IMR-90 (cell line): ENCODE results near the gene MICAL2. TPM values are rescaled to one million over a fixed set of nuclear protein-coding genes. Genes with fewer than 3 reads are reported as not detected.
A peak's percentile ranks its signal among the peaks of the same experiment; 100 is the strongest.

ENCODE experiments used
- ATAC-seq: fragments of 200-7000 bp; cut with Tn5 transposase; 2 replicates; pipeline ENCODE4 v1.9.1; 2020; ENCODE audit warnings: low read depth, mild to moderate bottlenecking, moderate library complexity
- BruUV-seq: library from RNA; stranded (reverse); fragments of 400-500 nt; replicated peaks from 2 replicates; lab custom pipeline; 2021; lab: Mats Ljungman, UMichigan
- CTCF ChIA-PET: fragments of 300-600 bp; formaldehyde crosslinking; extraction: SDS; loops from one replicate; lab custom pipeline; 2021; ENCODE audit warnings: antibody characterized with exemption; lab: Yijun Ruan, JAX
- POLR2A ChIA-PET: fragments of 300-600 bp; sonication (Branson Sonifier 250); formaldehyde crosslinking; loops from one replicate; lab custom pipeline; 2022; ENCODE audit warnings: antibody characterized with exemption; ENCODE audit not compliant: unreplicated experiment; lab: Charles Lee
- DNase-seq: peaks from one replicate; pipeline ENCODE4 v3.0.0; 2013
- H2AFZ ChIP-seq: replicated peaks from 2 replicates; pipeline ENCODE3; 2013; ENCODE audit warnings: low read length, mild to moderate bottlenecking; ENCODE audit not compliant: poor library complexity
- H2AK5ac ChIP-seq: 2 replicates; pipeline ENCODE4 v1.6.1; 2013; ENCODE audit warnings: low read depth, low read length, inconsistent platforms
- H2AK9ac ChIP-seq: replicated peaks from 2 replicates; pipeline ENCODE3; 2013; ENCODE audit warnings: mild to moderate bottlenecking, low read depth, low read length, moderate library complexity; ENCODE audit not compliant: poor library complexity
- H2BK120ac ChIP-seq: 2 replicates; pipeline ENCODE4 v1.6.1; 2013; ENCODE audit warnings: low read depth, low read length, inconsistent platforms
- H2BK15ac ChIP-seq: 3 replicates; pipeline ENCODE4 v1.6.1; 2013; ENCODE audit warnings: low read depth, low read length, inconsistent platforms
- H2BK20ac ChIP-seq: 2 replicates; pipeline ENCODE4 v1.6.1; 2013; ENCODE audit warnings: low read depth, mild to moderate bottlenecking, inconsistent platforms, low read length, moderate library complexity
- H2BK5ac ChIP-seq: 2 replicates; pipeline ENCODE4 v1.6.1; 2013; ENCODE audit warnings: mild to moderate bottlenecking, low read depth, low read length, inconsistent platforms; ENCODE audit not compliant: poor library complexity, severe bottlenecking
- H3K14ac ChIP-seq: replicated peaks from 2 replicates; pipeline ENCODE4 v1.6.1; 2013; ENCODE audit warnings: low read depth, low read length, inconsistent platforms
- H3K18ac ChIP-seq: 2 replicates; pipeline ENCODE4 v1.6.1; 2013; ENCODE audit warnings: low read depth, low read length, control low read depth
- H3K23ac ChIP-seq: 2 replicates; pipeline ENCODE4 v1.6.1; 2013; ENCODE audit warnings: low read depth, low read length, inconsistent platforms
- H3K27ac ChIP-seq: 2 replicates; pipeline ENCODE4 v1.5.1; 2013; ENCODE audit warnings: mild to moderate bottlenecking, control low read depth, low read length; ENCODE audit not compliant: insufficient read depth
- H3K27me3 ChIP-seq: 2 replicates; pipeline ENCODE4 v1.6.1; 2013; ENCODE audit warnings: low read length; ENCODE audit not compliant: control insufficient read depth, insufficient read depth
- H3K36me3 ChIP-seq: 2 replicates; pipeline ENCODE4 v1.6.1; 2013; ENCODE audit warnings: low read length, mixed read lengths; ENCODE audit not compliant: control insufficient read depth, insufficient read depth
- H3K4ac ChIP-seq: 2 replicates; pipeline ENCODE4 v1.6.1; 2013; ENCODE audit warnings: low read depth, low read length, inconsistent platforms
- H3K4me1 ChIP-seq: 2 replicates; pipeline ENCODE4 v1.6.1; 2013; ENCODE audit warnings: low read length, mixed read lengths; ENCODE audit not compliant: control insufficient read depth, insufficient read depth
- H3K4me2 ChIP-seq: 2 replicates; pipeline ENCODE4 v1.6.1; 2013; ENCODE audit warnings: low read depth, mild to moderate bottlenecking, control low read depth, low read length, moderate library complexity
- H3K4me3 ChIP-seq: 2 replicates; pipeline ENCODE4 v1.5.1; 2013; ENCODE audit warnings: low read depth, mild to moderate bottlenecking, control low read depth, low read length, moderate library complexity; ENCODE audit not compliant: insufficient read depth
- H3K56ac ChIP-seq: 2 replicates; pipeline ENCODE4 v1.6.1; 2013; ENCODE audit warnings: low read length, inconsistent platforms; ENCODE audit not compliant: insufficient read depth; ENCODE audit errors: extremely low read depth
- H3K79me1 ChIP-seq, 2 experiments: 2 replicates each; pipeline ENCODE4 v1.6.1; 2013; ENCODE audit warnings: low read length in 2 of 2, inconsistent platforms in 1 of 2, low read depth in 1 of 2
- H3K9ac ChIP-seq: 2 replicates; pipeline ENCODE4 v1.6.1; 2013; ENCODE audit warnings: low read depth, low read length, control low read depth
- H3K9me1 ChIP-seq: 2 replicates; pipeline ENCODE4 v1.6.1; 2013; ENCODE audit warnings: low read length, inconsistent platforms; ENCODE audit not compliant: insufficient read depth
- H3K9me3 ChIP-seq: 2 replicates; pipeline ENCODE4 v1.6.1; 2013; ENCODE audit warnings: low read length; ENCODE audit not compliant: control insufficient read depth, insufficient read depth
- H4K20me1 ChIP-seq: 2 replicates; pipeline ENCODE4 v1.6.1; 2013; ENCODE audit warnings: low read length, inconsistent platforms; ENCODE audit not compliant: insufficient read depth
- H4K5ac ChIP-seq: 2 replicates; pipeline ENCODE4 v1.6.1; 2013; ENCODE audit warnings: mild to moderate bottlenecking, low read depth, low read length, control low read depth
- H4K8ac ChIP-seq, 2 experiments: 2 replicates each; pipeline ENCODE4 v1.6.1; 2013; ENCODE audit warnings: low read depth in 2 of 2, low read length in 2 of 2, control low read depth in 1 of 2, inconsistent platforms in 1 of 2
- H4K91ac ChIP-seq: 2 replicates; pipeline ENCODE4 v1.6.1; 2013; ENCODE audit warnings: low read depth, low read length, inconsistent platforms; ENCODE audit not compliant: insufficient read depth
- BHLHE40 ChIP-seq: fragments of 150-350 bp; IDR thresholded peaks from 2 replicates; pipeline ENCODE4 v1.6.1; 2016; ENCODE audit warnings: mild to moderate bottlenecking, low read depth, low read length
- FOS ChIP-seq: fragments of 150-350 bp; IDR thresholded peaks from 2 replicates; pipeline ENCODE4 v1.6.1; 2016; ENCODE audit warnings: low read depth, low read length
- MAFK ChIP-seq: IDR thresholded peaks from 2 replicates; pipeline ENCODE4 v1.6.1; 2012; ENCODE audit warnings: low read depth, low read length, improper control_type of control experiment
- MAZ ChIP-seq: IDR thresholded peaks from 2 replicates; pipeline ENCODE4 v1.6.1; 2012; ENCODE audit warnings: low read depth, mild to moderate bottlenecking, low read length, improper control_type of control experiment, moderate library complexity, borderline replicate concordance
- NFE2L2 ChIP-seq: fragments of 150-350 bp; IDR thresholded peaks from 2 replicates; pipeline ENCODE4 v1.6.1; 2016; ENCODE audit warnings: low read depth, mild to moderate bottlenecking, low read length
- POLR2A ChIP-seq: IDR thresholded peaks from 2 replicates; pipeline ENCODE4 v1.6.1; 2012; ENCODE audit warnings: mild to moderate bottlenecking, low read depth, low read length
- RAD21 ChIP-seq: IDR thresholded peaks from 2 replicates; pipeline ENCODE4 v1.6.1; 2012; ENCODE audit warnings: low read length, improper control_type of control experiment
- SMC3 ChIP-seq: fragments of 150-350 bp; IDR thresholded peaks from 2 replicates; pipeline ENCODE4 v1.6.1; 2016; ENCODE audit warnings: low read depth, mild to moderate bottlenecking, antibody characterized with exemption, low read length, moderate library complexity
- USF2 ChIP-seq: fragments of 150-350 bp; IDR thresholded peaks from 2 replicates; pipeline ENCODE4 v1.6.1; 2017; ENCODE audit warnings: mild to moderate bottlenecking, antibody characterized with exemption, low read length, low read depth
- WGBS, 2 experiments: methylation state at CpG; one replicate each; pipeline versions ENCODE4 v1.1.5 to v1.1.7; 2013; ENCODE audit warnings: missing lambda C conversion rate in 2 of 2; ENCODE audit not compliant: insufficient read length in 1 of 2; ENCODE audit errors: extremely low coverage in 2 of 2; 5-methylcytosine and 5-hydroxymethylcytosine counted together
- dilution Hi-C: fragments of 300-500 bp; cut with HindIII; formaldehyde crosslinking; loops from one replicate; pipeline ENCODE4 v1.14.3; 2018; ENCODE audit warnings: low sequenced_read_pairs; ENCODE audit not compliant: unreplicated experiment
- in situ Hi-C: fragments of 300-500 bp; cut with MboI; formaldehyde crosslinking; loops from 3 replicates; pipeline ENCODE4 v1.14.3; 2019; ENCODE audit warnings: low sequenced_read_pairs, inconsistent platforms, mixed read lengths
- intact Hi-C: fragments of 100-400 bp; cut with micrococcal nuclease; formaldehyde crosslinking; loops from 2 replicates; pipeline ENCODE4 v1.10.0; 2022
- polyA plus RNA-seq, 3 experiments: library from polyadenylated mRNA; depleted of rRNA; stranded (reverse); fragments of >200 nt; gene quantifications; 2 replicates each; pipeline ENCODE4 v1.2.3, GENCODE V29; 2012; ENCODE audit warnings: low replicate concordance in 1 of 3
- total RNA-seq: library from RNA; depleted of rRNA; stranded (reverse); fragments of >200 nt; gene quantifications from 2 replicates; pipeline ENCODE4 v1.2.3, GENCODE V29; 2012

Gene MICAL2
- total and polyA plus RNA-seq, 2 of the 4 experiments (the other 2 are of a cell fraction), result 170 to 336 TPM

DNA sequence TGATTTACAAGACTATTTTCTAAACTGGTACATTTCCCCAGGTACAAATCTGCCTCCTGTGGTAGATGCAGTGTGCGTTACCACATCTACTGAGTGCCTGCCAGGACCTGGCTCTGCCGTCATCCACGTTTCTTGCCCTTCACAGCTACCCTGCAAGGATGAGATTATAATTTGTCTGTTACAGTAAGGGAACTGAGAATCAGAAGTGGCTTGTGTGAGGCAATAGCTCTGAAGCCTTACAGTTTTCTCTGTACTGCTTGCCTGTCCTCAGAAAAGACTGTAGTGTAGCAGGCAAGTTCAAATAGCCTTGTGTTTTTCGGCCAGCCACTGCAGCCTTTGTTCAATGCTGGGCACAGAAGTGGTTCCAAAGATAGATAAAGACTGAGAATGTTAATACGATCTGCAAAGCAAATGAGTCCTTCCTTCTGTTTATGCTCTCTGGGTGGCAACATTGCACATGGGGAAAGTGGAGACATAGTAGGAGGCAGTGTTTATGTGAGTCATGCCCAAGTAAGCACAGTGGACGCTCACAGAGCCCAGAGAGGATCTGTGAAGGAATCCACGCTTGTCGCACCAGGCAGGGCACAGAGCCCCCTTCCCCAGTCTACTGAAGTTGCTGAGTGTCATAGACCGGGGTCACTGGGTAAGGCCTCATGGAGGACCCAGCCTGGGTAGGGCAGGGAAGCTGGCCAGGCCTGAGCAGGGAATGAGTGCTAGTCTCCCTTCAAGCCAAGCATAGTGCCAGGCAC, 49.1 kb downstream of the MICAL2 start (continued):
- TF ChIP-seq FOS (peak; percentile 98), POLR2A (peak; percentile 76), MAZ (peak; percentile 58; the same call in 1 of the 2 replicates)

- peaks cover 4% of the 10 kb centered on the region; the same call in 1 of the 2 replicates for H4K20me1 ChIP-seq
- in situ Hi-C loops, result no loop called here
- peak overlapping the region; percentile 85 for H2BK20ac ChIP-seq
- peak overlapping the region; percentile 62 for H3K27ac ChIP-seq
- peak overlapping the region; percentile 89 for H3K23ac ChIP-seq
- DNase-seq (no peak), ATAC-seq (no peak)
- TF ChIP-seq RAD21 (no peak), MAFK (no peak), BHLHE40 (no peak), FOS (no peak), NFE2L2 (no peak), SMC3 (no peak), USF2 (no peak)
- H4K8ac ChIP-seq, result peak overlapping the region; percentile 87 to 88
- peaks cover 54% of the 10 kb centered on the region for H3K9me1 ChIP-seq
- H2BK15ac ChIP-seq, result peak overlapping the region; percentile 87; the same call in 2 of the 3 replicates
- H4K91ac ChIP-seq, result peak overlapping the region; percentile 96
- peak overlapping the region; percentile 97 for H2BK120ac ChIP-seq
- no TSS peak for BruUV-seq
- peak overlapping the region; percentile 34 for H2AFZ ChIP-seq
- H2AK5ac ChIP-seq, result peak overlapping the region; percentile 94
- peak overlapping the region; percentile 85 for H2BK5ac ChIP-seq
- no peak overlapping the region; the same call in 1 of the 2 replicates for H3K4me2 ChIP-seq
- H4K5ac ChIP-seq, result peak overlapping the region; percentile 20
- WGBS, 2 experiments, result 96% methylated on average over 6 of the region's 6 CpGs; no CpG with 5 or more reads in 1 of the 2 experiments
- peak overlapping the region; percentile 90 for H2AK9ac ChIP-seq
- no peaks in the 10 kb centered on the region for H3K9me3 ChIP-seq
- ChIA-PET CTCF (no interaction called here), POLR2A (no interaction called here)
- no peak overlapping the region for H3K4me3 ChIP-seq
- peak overlapping the region; percentile 13 for H3K9ac ChIP-seq
- H3K56ac ChIP-seq, result peak overlapping the region; percentile 51
- H3K18ac ChIP-seq, result peak overlapping the region; percentile 20
- peaks cover 46 to 88% of the 10 kb centered on the region in 2 experiments for H3K79me1 ChIP-seq
- intact Hi-C loops, result loop anchor here (5.0 kb wide), 1 partner anchor 122 kb away; no protein-coding TSS in a partner anchor
- dilution Hi-C loops, result no loop called here
- peaks cover 57% of the 10 kb centered on the region for H3K4me1 ChIP-seq
- no peaks in the 10 kb centered on the region for H3K27me3 ChIP-seq
- peak overlapping the region; percentile 98 for H3K4ac ChIP-seq
- H3K14ac ChIP-seq, result peak overlapping the region; percentile 96
- peaks cover 20% of the 10 kb centered on the region for H3K36me3 ChIP-seq
These were observed 49.8 kb downstream of the MICAL2 start for GRCh38 chr11:12160231-12160630.
